Fibroblast of lung (primary cell): ENCODE data around the gene AMOTL1.

Source experiments
- CTCF ChIP-seq, 2 donors: IDR thresholded peaks in 1 of 2; conservative IDR thresholded peaks in 1 of 2; 1 replicate in 1 of 2; 2 replicates in 1 of 2; pipeline ENCODE4 v1.5.1; 2011 to 2012; ENCODE audit warnings: low read length in 2 of 2, control low read depth in 1 of 2, inconsistent platforms in 1 of 2, low read depth in 1 of 2, mild to moderate bottlenecking in 1 of 2
- EZH2 ChIP-seq: IDR thresholded peaks from 2 replicates; pipeline ENCODE4 v1.5.1; 2012; ENCODE audit warnings: low read length, control low read depth, mild to moderate bottlenecking; ENCODE audit errors: missing control alignments

GRCh38 chr11:94815705-94816344 lies 47.7 kb downstream of the AMOTL1 start:
- no peak for TF ChIP-seq CTCF (conservative IDR thresholded peaks at IDR 0.05 in 1 of 2, IDR thresholded peaks at IDR 0.05 in 1 of 2; ENCODE audit: low read depth in 1 of 2, low read length in 2 of 2)
- no peak for TF ChIP-seq EZH2
